Body of pancreas (tissue), 4 donors: ENCODE data around the gene PAIP2B. TPM values are rescaled to one million over a fixed set of nuclear protein-coding genes. Genes with fewer than 3 reads are reported as not detected.
"Not testable (repeated sequence)": the region's sequence is repeated elsewhere in the genome, so short reads cannot be mapped to it uniquely, and the experiment has no call there.

ENCODE experiments used
- ATAC-seq: fragments of 150-250 bp; one replicate; pipeline ENCODE4 v1.9.1; 2016
- DNase-seq, 4 donors: peaks; one replicate each; pipeline ENCODE4 v3.0.0-alpha.2; 2019
- H3K27ac ChIP-seq, 4 donors: fragments of 200-600 bp; sonication (generic); 1 replicate in 3 of 4; 2 replicates in 1 of 4; pipeline versions ENCODE4 v1.5.1 to v1.6.1; 2016 to 2019; ENCODE audit warnings: mild to moderate bottlenecking in 1 of 4, mixed read lengths in 1 of 4, moderate library complexity in 1 of 4
- H3K27me3 ChIP-seq, 2 donors: fragments of 200-600 bp; sonication (generic); one replicate each; pipeline ENCODE4 v1.6.0; 2016; ENCODE audit warnings: mild to moderate bottlenecking in 1 of 2
- H3K36me3 ChIP-seq, 2 donors: fragments of 200-600 bp; sonication (generic); replicated peaks in 1 of 2; 2 replicates each; pipeline ENCODE4 v1.5.1; 2016; ENCODE audit warnings: low read depth in 2 of 2; ENCODE audit not compliant: insufficient read depth in 1 of 2
- H3K4me1 ChIP-seq: fragments of 200-600 bp; sonication (generic); one replicate; pipeline ENCODE4 v1.6.0; 2016
- H3K4me3 ChIP-seq, 2 donors: fragments of 200-600 bp; sonication (generic); 1 replicate in 1 of 2; 2 replicates in 1 of 2; pipeline ENCODE4 v1.5.1; 2016 to 2019
- H3K9me3 ChIP-seq, 3 donors: fragments of 200-600 bp; sonication (generic); 1 replicate in 2 of 3; 2 replicates in 1 of 3; pipeline ENCODE4 v1.5.1; 2016
- CTCF ChIP-seq, 7 experiments: fragments of 450-650 bp in 4 of 7; fragments of 200-600 bp in 3 of 7; sonication (generic) in 3 of 7; IDR thresholded peaks; one replicate each; pipeline ENCODE4 v1.5.1; 2016 to 2019; ENCODE audit warnings: antibody characterized with exemption in 7 of 7
- POLR2A ChIP-seq, 3 donors: fragments of 450-650 bp; IDR thresholded peaks; one replicate each; pipeline ENCODE4 v1.6.1; 2016; ENCODE audit warnings: antibody characterized with exemption in 3 of 3, mild to moderate bottlenecking in 2 of 3
- WGBS, 2 donors: methylation state at CpG; one replicate each; pipeline ENCODE4 v1.1.5; 2017; 5-methylcytosine and 5-hydroxymethylcytosine counted together
- intact Hi-C: fragments of 100-400 bp; cut with DNase I; formaldehyde crosslinking; loops from one replicate; pipeline ENCODE4 v1.15.1; 2023
- total RNA-seq, 2 donors: library from RNA; depleted of rRNA; stranded (reverse); fragments of >200 nt; gene quantifications; one replicate each; pipeline ENCODE4 v1.1.0, GENCODE V29; 2016

The PAIP2B gene
- total RNA-seq, 2 donors from 2014 or later: 18.5 to 32.9 TPM

- no peak for ATAC-seq
- DNase-seq: peak in 1 of 4 donors; percentile 11
- H3K36me3 ChIP-seq: peaks cover 0 to 6% of the 10 kb centered on the region in 2 donors
- intact Hi-C loops: no loop called here
- TF ChIP-seq POLR2A (IDR thresholded peaks at IDR 0.05) (no peak), CTCF (IDR thresholded peaks at IDR 0.05) (peak in 2 of 7 experiments; percentile 10 to 24)
- 55 to 63% methylated on average over 3 of the region's 3 CpGs for WGBS, 2 donors
- H3K9me3 ChIP-seq: no peaks in the 10 kb centered on the region
- H3K4me1 ChIP-seq: no peaks in the 10 kb centered on the region
- no peak overlapping the region for H3K27ac ChIP-seq
- H3K27me3 ChIP-seq: no peaks in the 10 kb centered on the region
- no peak overlapping the region for H3K4me3 ChIP-seq
Observed at GRCh38 chr2:71190656-71191569, 36.0 kb downstream of the PAIP2B start.

GRCh38 chr2:71187589-71187988, 39.3 kb downstream of the PAIP2B start:
- no peaks in the 10 kb centered on the region for H3K4me1 ChIP-seq
- 83 to 92% methylated on average over 2 of the region's 2 CpGs for WGBS, 2 donors
- DNase-seq (no peak), ATAC-seq (no peak)
- H3K27ac ChIP-seq: no peak overlapping the region
- H3K4me3 ChIP-seq: no peak overlapping the region
- intact Hi-C loops: no loop called here
- TF ChIP-seq POLR2A (IDR thresholded peaks at IDR 0.05): no peak
- TF ChIP-seq CTCF (IDR thresholded peaks at IDR 0.05): no peak
- H3K36me3 ChIP-seq: peaks cover 0 to 6% of the 10 kb centered on the region in 2 donors
- no peaks in the 10 kb centered on the region for H3K9me3 ChIP-seq
- H3K27me3 ChIP-seq: no peaks in the 10 kb centered on the region

GRCh38 chr2:71186973-71187372, 39.9 kb downstream of the PAIP2B start:
- ATAC-seq (no peak), DNase-seq (no peak)
- TF ChIP-seq CTCF (IDR thresholded peaks at IDR 0.05): no peak
- TF ChIP-seq POLR2A (IDR thresholded peaks at IDR 0.05): no peak
- H3K27me3 ChIP-seq: no peaks in the 10 kb centered on the region
- intact Hi-C loops: no loop called here
- no peak overlapping the region for H3K27ac ChIP-seq
- H3K4me1 ChIP-seq: no peaks in the 10 kb centered on the region
- H3K9me3 ChIP-seq: no peaks in the 10 kb centered on the region
- H3K36me3 ChIP-seq: peaks cover 0 to 6% of the 10 kb centered on the region in 2 donors
- 59 to 75% methylated on average over 1 of the region's 1 CpG for WGBS, 2 donors
- H3K4me3 ChIP-seq: no peak overlapping the region

- H3K4me1 ChIP-seq, H3K27me3 ChIP-seq, H3K4me3 ChIP-seq, H3K9me3 ChIP-seq, intact Hi-C loops, H3K27ac ChIP-seq, DNase-seq, H3K36me3 ChIP-seq, ATAC-seq: not testable (repeated sequence)
- 44 to 83% methylated on average over 2 of the region's 5 CpGs for WGBS, 2 donors
Observed at GRCh38 chr2:71183306-71184115, 43.4 kb downstream of the PAIP2B start.

GRCh38 chr2:71181316-71181715, 45.6 kb downstream of the PAIP2B start:
- Histone ChIP-seq H3K4me3 (no peak overlapping the region), H3K9me3 (no peaks in the 10 kb centered on the region), H3K27me3 (no peaks in the 10 kb centered on the region), H3K4me1 (no peaks in the 10 kb centered on the region), H3K36me3 (no peaks in the 10 kb centered on the region), H3K27ac (no peak overlapping the region)
- intact Hi-C loops: no loop called here
- ATAC-seq (no peak), DNase-seq (no peak)
- 54 to 59% methylated on average over 2 of the region's 2 CpGs for WGBS, 2 donors
- no peak for TF ChIP-seq POLR2A (IDR thresholded peaks at IDR 0.05)
- no peak for TF ChIP-seq CTCF (IDR thresholded peaks at IDR 0.05)

- H3K4me3 ChIP-seq, H3K27me3 ChIP-seq, H3K27ac ChIP-seq, DNase-seq, intact Hi-C loops, H3K36me3 ChIP-seq, H3K4me1 ChIP-seq, ATAC-seq, H3K9me3 ChIP-seq: not testable (repeated sequence)
- 62 to 70% methylated on average over 8 of the region's 8 CpGs for WGBS, 2 donors
Observed at GRCh38 chr2:71178836-71179235, 48.1 kb downstream of the PAIP2B start.
